Retinal pigment epithelial cell (primary cell): ENCODE data around the gene LCAT.

Experiments used
- DNase-seq: peaks from one replicate; pipeline ENCODE4 v3.0.0-alpha.2; 2010; ENCODE audit warnings: low read depth
- H3K4me3 ChIP-seq: 2 replicates; pipeline ENCODE4 v1.5.1; 2011; ENCODE audit warnings: mild to moderate bottlenecking, low read length, control low read depth, moderate library complexity
- CTCF ChIP-seq: conservative IDR thresholded peaks from 2 replicates; pipeline ENCODE4 v1.5.1; 2011; ENCODE audit warnings: low read depth, low read length, control low read depth, inconsistent platforms

LCAT gene

GRCh38 chr16:67914758-67915495 lies 29.0 kb downstream of the LCAT start:
- no peak for DNase-seq
- TF ChIP-seq CTCF = no peak
- no peak overlapping the region for H3K4me3 ChIP-seq

- DNase-seq = no peak
- no peak for TF ChIP-seq CTCF
- no peak overlapping the region for H3K4me3 ChIP-seq
These were observed 33.8 kb downstream of the LCAT start for GRCh38 chr16:67910158-67910557.

GRCh38 chr16:67909056-67909742 lies 34.7 kb downstream of the LCAT start:
- no peak overlapping the region for H3K4me3 ChIP-seq
- no peak for TF ChIP-seq CTCF
- no peak for DNase-seq

GRCh38 chr16:67907397-67908180 lies 36.3 kb downstream of the LCAT start:
- no peak for DNase-seq
- H3K4me3 ChIP-seq = no peak overlapping the region
- no peak for TF ChIP-seq CTCF

GRCh38 chr16:67902831-67903230 lies 41.1 kb downstream of the LCAT start:
- DNase-seq = no peak
- H3K4me3 ChIP-seq = no peak overlapping the region
- no peak for TF ChIP-seq CTCF

GRCh38 chr16:67901734-67902133 lies 42.2 kb downstream of the LCAT start:
- TF ChIP-seq CTCF = no peak
- H3K4me3 ChIP-seq = no peak overlapping the region
- no peak for DNase-seq
